ENCODE data around the gene CAV2. TPM values are rescaled to one million over a fixed set of nuclear protein-coding genes. Genes with fewer than 3 reads are reported as not detected.

CAV2 gene
- 225 and 241 TPM in 2 replicates for total RNA-seq

GRCh38 chr7:116499168-116500077 lies at the start of gene CAV2:
Gene CAV2 (plus strand): TSS chr7:116499738. CDS start chr7:116499782, 44 bp downstream.

GRCh38 chr7:116524609-116525297 lies 25.2 kb downstream of the CAV2 start, which contains the start of gene CAV1:
Gene CAV1 (plus strand): TSS chr7:116525036. CDS start chr7:116525063, 27 bp downstream.

Other genes starting within 250 kb of the CAV2 start
- 189 and 322 TPM in 2 replicates for gene CAV1, start 25.3 kb downstream of the CAV2 start, total RNA-seq
- 93.6 and 252 TPM in 2 replicates for gene MET, start 172.5 kb downstream of the CAV2 start, total RNA-seq

All from tracheal epithelial cell (primary cell).